ENCODE measurements around the gene CTSC. TPM values are rescaled to one million over a fixed set of nuclear protein-coding genes. Genes with fewer than 3 reads are reported as not detected.

Gene CTSC
- polyA plus RNA-seq, 1 donor from 2014 or later: 5.2 TPM

- Histone ChIP-seq H4K20me1 (ENCODE audit: insufficient read depth) (no peaks in the 10 kb centered on the region), H3K27me3 (ENCODE audit: insufficient read depth, low read depth, low read length) (no peaks in the 10 kb centered on the region), H3K9ac (ENCODE audit: low read length) (no peak overlapping the region), H3K27ac (ENCODE audit: low read length) (no peak overlapping the region), H3F3A (ENCODE audit: insufficient read depth, low read length, poor library complexity, severe bottlenecking) (no peaks in the 10 kb centered on the region), H3K4me3 (ENCODE audit: low read length) (no peak overlapping the region), H2AFZ (ENCODE audit: low read depth, low read length) (no peak overlapping the region), H3K9me2 (ENCODE audit: insufficient read depth, low read length) (no peaks in the 10 kb centered on the region), H3K79me2 (replicated peaks; ENCODE audit: insufficient read depth, low read length) (no peaks in the 10 kb centered on the region), H3K36me3 (ENCODE audit: insufficient read depth, low read length) (no peaks in the 10 kb centered on the region), H3K4me2 (ENCODE audit: low read length) (no peak overlapping the region), H3K9me3 (ENCODE audit: low read length) (no peaks in the 10 kb centered on the region)
- TF ChIP-seq MXI1 (conservative IDR thresholded peaks at IDR 0.05; ENCODE audit: poor library complexity, severe bottlenecking): no peak
- no peak for TF ChIP-seq EZH2 (IDR thresholded peaks at IDR 0.05; ENCODE audit: borderline replicate concordance, insufficient read depth, low read length, poor library complexity, severe bottlenecking)
- TF ChIP-seq, protein P1, sequence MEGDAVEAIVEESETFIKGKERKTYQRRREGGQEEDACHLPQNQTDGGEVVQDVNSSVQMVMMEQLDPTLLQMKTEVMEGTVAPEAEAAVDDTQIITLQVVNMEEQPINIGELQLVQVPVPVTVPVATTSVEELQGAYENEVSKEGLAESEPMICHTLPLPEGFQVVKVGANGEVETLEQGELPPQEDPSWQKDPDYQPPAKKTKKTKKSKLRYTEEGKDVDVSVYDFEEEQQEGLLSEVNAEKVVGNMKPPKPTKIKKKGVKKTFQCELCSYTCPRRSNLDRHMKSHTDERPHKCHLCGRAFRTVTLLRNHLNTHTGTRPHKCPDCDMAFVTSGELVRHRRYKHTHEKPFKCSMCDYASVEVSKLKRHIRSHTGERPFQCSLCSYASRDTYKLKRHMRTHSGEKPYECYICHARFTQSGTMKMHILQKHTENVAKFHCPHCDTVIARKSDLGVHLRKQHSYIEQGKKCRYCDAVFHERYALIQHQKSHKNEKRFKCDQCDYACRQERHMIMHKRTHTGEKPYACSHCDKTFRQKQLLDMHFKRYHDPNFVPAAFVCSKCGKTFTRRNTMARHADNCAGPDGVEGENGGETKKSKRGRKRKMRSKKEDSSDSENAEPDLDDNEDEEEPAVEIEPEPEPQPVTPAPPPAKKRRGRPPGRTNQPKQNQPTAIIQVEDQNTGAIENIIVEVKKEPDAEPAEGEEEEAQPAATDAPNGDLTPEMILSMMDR (IDR thresholded peaks at IDR 0.05; ENCODE audit: poor library complexity, severe bottlenecking): no peak
- TF ChIP-seq TAF1 (IDR thresholded peaks at IDR 0.05; ENCODE audit: low read depth): no peak
- no peak for TF ChIP-seq EP300 (conservative IDR thresholded peaks at IDR 0.05; ENCODE audit: poor library complexity, severe bottlenecking)
- TF ChIP-seq, protein P2, sequence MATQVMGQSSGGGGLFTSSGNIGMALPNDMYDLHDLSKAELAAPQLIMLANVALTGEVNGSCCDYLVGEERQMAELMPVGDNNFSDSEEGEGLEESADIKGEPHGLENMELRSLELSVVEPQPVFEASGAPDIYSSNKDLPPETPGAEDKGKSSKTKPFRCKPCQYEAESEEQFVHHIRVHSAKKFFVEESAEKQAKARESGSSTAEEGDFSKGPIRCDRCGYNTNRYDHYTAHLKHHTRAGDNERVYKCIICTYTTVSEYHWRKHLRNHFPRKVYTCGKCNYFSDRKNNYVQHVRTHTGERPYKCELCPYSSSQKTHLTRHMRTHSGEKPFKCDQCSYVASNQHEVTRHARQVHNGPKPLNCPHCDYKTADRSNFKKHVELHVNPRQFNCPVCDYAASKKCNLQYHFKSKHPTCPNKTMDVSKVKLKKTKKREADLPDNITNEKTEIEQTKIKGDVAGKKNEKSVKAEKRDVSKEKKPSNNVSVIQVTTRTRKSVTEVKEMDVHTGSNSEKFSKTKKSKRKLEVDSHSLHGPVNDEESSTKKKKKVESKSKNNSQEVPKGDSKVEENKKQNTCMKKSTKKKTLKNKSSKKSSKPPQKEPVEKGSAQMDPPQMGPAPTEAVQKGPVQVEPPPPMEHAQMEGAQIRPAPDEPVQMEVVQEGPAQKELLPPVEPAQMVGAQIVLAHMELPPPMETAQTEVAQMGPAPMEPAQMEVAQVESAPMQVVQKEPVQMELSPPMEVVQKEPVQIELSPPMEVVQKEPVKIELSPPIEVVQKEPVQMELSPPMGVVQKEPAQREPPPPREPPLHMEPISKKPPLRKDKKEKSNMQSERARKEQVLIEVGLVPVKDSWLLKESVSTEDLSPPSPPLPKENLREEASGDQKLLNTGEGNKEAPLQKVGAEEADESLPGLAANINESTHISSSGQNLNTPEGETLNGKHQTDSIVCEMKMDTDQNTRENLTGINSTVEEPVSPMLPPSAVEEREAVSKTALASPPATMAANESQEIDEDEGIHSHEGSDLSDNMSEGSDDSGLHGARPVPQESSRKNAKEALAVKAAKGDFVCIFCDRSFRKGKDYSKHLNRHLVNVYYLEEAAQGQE (IDR thresholded peaks at IDR 0.05; ENCODE audit: borderline replicate concordance): no peak
- TF ChIP-seq RAD21 (conservative IDR thresholded peaks at IDR 0.05): no peak
- no peak for TF ChIP-seq SMC3 (conservative IDR thresholded peaks at IDR 0.05; ENCODE audit: poor library complexity)
- no peak for TF ChIP-seq POLR2AphosphoS5 (IDR thresholded peaks at IDR 0.05)
These were observed 30.8 kb downstream of the CTSC start for GRCh38 chr11:88306785-88307184.

GRCh38 chr11:88305430-88305829, 32.1 kb downstream of the CTSC start:
- no peak overlapping the region for H3K4me2 ChIP-seq (ENCODE audit: low read length)
- H3K27ac ChIP-seq (ENCODE audit: low read length): no peak overlapping the region
- H3F3A ChIP-seq (ENCODE audit: insufficient read depth, low read length, poor library complexity, severe bottlenecking): no peaks in the 10 kb centered on the region
- H3K27me3 ChIP-seq (ENCODE audit: insufficient read depth, low read depth, low read length): no peaks in the 10 kb centered on the region
- H3K9ac ChIP-seq (ENCODE audit: low read length): no peak overlapping the region
- TF ChIP-seq MXI1 (conservative IDR thresholded peaks at IDR 0.05; ENCODE audit: poor library complexity, severe bottlenecking): no peak
- no peak for TF ChIP-seq TAF1 (IDR thresholded peaks at IDR 0.05; ENCODE audit: low read depth)
- no peak overlapping the region for H3K4me3 ChIP-seq (ENCODE audit: low read length)
- H2AFZ ChIP-seq (ENCODE audit: low read depth, low read length): no peak overlapping the region
- no peaks in the 10 kb centered on the region for H3K36me3 ChIP-seq (ENCODE audit: insufficient read depth, low read length)
- no peaks in the 10 kb centered on the region for H3K79me2 ChIP-seq (replicated peaks; ENCODE audit: insufficient read depth, low read length)
- H3K9me3 ChIP-seq (ENCODE audit: low read length): no peaks in the 10 kb centered on the region
- H4K20me1 ChIP-seq (ENCODE audit: insufficient read depth): no peaks in the 10 kb centered on the region
- H3K9me2 ChIP-seq (ENCODE audit: insufficient read depth, low read length): no peaks in the 10 kb centered on the region

- Histone ChIP-seq H3K4me3 (ENCODE audit: low read length) (no peak overlapping the region), H3K9me2 (ENCODE audit: insufficient read depth, low read length) (no peaks in the 10 kb centered on the region), H3K79me2 (replicated peaks; ENCODE audit: insufficient read depth, low read length) (no peaks in the 10 kb centered on the region), H3K36me3 (ENCODE audit: insufficient read depth, low read length) (no peaks in the 10 kb centered on the region), H3K27me3 (ENCODE audit: insufficient read depth, low read depth, low read length) (no peaks in the 10 kb centered on the region), H3F3A (ENCODE audit: insufficient read depth, low read length, poor library complexity, severe bottlenecking) (no peaks in the 10 kb centered on the region), H3K9me3 (ENCODE audit: low read length) (no peaks in the 10 kb centered on the region), H4K20me1 (ENCODE audit: insufficient read depth) (no peaks in the 10 kb centered on the region), H3K27ac (ENCODE audit: low read length) (no peak overlapping the region), H3K9ac (ENCODE audit: low read length) (no peak overlapping the region), H3K4me2 (ENCODE audit: low read length) (no peak overlapping the region), H2AFZ (ENCODE audit: low read depth, low read length) (no peak overlapping the region)
- TF ChIP-seq POLR2AphosphoS5 (IDR thresholded peaks at IDR 0.05): no peak
- TF ChIP-seq TAF1 (IDR thresholded peaks at IDR 0.05; ENCODE audit: low read depth): no peak
- TF ChIP-seq, protein P2 (IDR thresholded peaks at IDR 0.05; ENCODE audit: borderline replicate concordance): no peak
- TF ChIP-seq EZH2 (IDR thresholded peaks at IDR 0.05; ENCODE audit: borderline replicate concordance, insufficient read depth, low read length, poor library complexity, severe bottlenecking): no peak
- no peak for TF ChIP-seq SMC3 (conservative IDR thresholded peaks at IDR 0.05; ENCODE audit: poor library complexity)
- TF ChIP-seq, protein P1 (IDR thresholded peaks at IDR 0.05; ENCODE audit: poor library complexity, severe bottlenecking): no peak
- no peak for TF ChIP-seq RAD21 (conservative IDR thresholded peaks at IDR 0.05)
- no peak for TF ChIP-seq MXI1 (conservative IDR thresholded peaks at IDR 0.05; ENCODE audit: poor library complexity, severe bottlenecking)
- TF ChIP-seq EP300 (conservative IDR thresholded peaks at IDR 0.05; ENCODE audit: poor library complexity, severe bottlenecking): no peak
These were observed 33.2 kb downstream of the CTSC start for GRCh38 chr11:88304352-88304751.
